ENCODE measurements around the gene TRIM56. TPM values are rescaled to one million over a fixed set of nuclear protein-coding genes. Genes with fewer than 3 reads are reported as not detected.
"Not testable (repeated sequence)": the region's sequence is repeated elsewhere in the genome, so short reads cannot be mapped to it uniquely, and the experiment has no call there.

The TRIM56 gene
- total RNA-seq, 1 donor from 2014 or later = 21.0 TPM

GRCh38 chr7:101088069-101088425, 2.8 kb downstream of the TRIM56 start:
- ATAC-seq = no peak
- no peak for DNase-seq (ENCODE audit: missing footprints)
- intact Hi-C loops (cut with DNase I) = no loop called here

- DNase-seq (ENCODE audit: missing footprints) = peak; percentile 62
- no peak for ATAC-seq
- intact Hi-C loops (cut with DNase I) = no loop called here
These were observed 3.7 kb downstream of the TRIM56 start for GRCh38 chr7:101088858-101089529.

DNA sequence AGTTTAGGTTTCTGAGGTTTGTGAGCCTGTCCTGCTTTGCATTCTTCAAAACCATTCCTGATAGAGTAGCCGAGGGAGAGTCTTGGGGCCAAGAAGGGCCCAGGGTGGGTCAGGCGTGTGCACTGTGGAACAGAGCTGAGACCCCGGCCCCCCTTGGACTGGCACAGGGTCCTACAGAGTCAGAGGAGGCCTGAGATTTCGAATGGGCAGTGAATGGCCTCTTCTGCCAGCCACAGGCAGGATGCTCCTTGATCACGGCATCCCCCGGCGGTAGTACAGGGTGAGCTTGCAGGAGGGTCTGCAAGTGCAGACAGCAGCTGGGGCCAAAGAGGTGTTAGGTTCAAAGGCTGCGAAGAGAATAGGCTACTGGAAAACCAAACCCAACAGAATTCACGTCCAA, 4.6 kb downstream of the TRIM56 start:
- no peak for ATAC-seq
- DNase-seq (ENCODE audit: missing footprints) = peak; percentile 42
- intact Hi-C loops (cut with DNase I) = no loop called here

GRCh38 chr7:101092266-101092905, 7.1 kb downstream of the TRIM56 start:
- ATAC-seq; intact Hi-C loops (cut with DNase I); DNase-seq (ENCODE audit: missing footprints): not testable (repeated sequence)

- DNase-seq (ENCODE audit: missing footprints) (no peak), ATAC-seq (no peak)
- intact Hi-C loops (cut with DNase I) = no loop called here
These were observed 8.6 kb downstream of the TRIM56 start for GRCh38 chr7:101093906-101094305.

- no peak for ATAC-seq
- intact Hi-C loops (cut with DNase I) = no loop called here
- no peak for DNase-seq (ENCODE audit: missing footprints)
These were observed 9.1 kb downstream of the TRIM56 start for GRCh38 chr7:101094376-101094775.

DNA sequence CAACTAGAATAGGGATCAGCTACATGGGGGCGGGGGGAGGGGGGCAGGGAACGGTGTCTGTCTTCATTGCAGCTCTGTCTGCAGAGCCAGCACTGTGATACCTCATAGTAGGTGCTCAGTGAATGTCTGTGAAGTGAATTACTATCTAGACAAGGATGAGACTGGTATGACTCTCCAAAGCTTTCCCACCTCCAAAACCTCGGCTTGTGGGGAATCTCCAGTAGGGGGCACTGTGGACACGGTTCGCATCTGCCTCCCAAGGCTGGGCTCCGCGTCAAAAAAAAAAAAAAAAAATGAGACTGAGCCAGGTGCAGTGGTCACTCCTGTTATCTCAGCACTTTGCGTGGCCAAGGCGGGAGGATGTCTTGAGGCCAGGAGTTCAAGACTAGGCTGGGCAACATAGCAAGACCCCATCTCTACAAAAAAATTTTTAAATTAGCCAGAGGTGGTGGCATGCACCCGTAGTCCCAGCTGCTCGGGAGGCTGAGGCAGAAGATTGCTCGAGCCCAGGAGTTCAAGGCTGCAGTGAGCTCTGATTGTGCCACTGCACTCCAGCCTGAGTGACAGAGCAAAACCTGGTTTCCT, 9.6 kb downstream of the TRIM56 start:
- no peak for DNase-seq (ENCODE audit: missing footprints)
- intact Hi-C loops (cut with DNase I) = loop anchor here (1.0 kb wide), 1 partner anchor 43 kb away; no protein-coding TSS in a partner anchor
- peak; percentile 15 for ATAC-seq

GRCh38 chr7:101096331-101096956, 11.2 kb downstream of the TRIM56 start:
- intact Hi-C loops (cut with DNase I) = no loop called here
- ATAC-seq (no peak), DNase-seq (ENCODE audit: missing footprints) (no peak)

DNA sequence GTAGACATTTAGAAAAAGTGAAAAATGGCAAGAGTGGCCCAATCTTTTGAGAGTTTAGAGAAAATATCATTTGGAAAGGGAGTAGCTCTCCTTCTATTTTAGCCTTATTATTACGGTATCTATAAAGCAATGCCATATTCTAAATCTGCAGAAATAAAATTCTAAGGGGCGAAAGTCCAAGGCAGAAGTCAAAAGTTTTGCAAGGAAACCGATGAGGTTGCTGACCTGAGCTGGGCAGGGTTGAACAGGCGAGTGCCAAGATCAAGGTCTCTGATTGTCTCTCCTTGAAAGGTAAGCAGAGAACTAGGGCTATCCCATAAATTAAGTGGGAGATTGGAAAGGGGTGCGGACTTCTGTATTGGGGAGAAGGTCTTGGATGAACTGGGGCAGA, 11.7 kb downstream of the TRIM56 start:
- intact Hi-C loops (cut with DNase I) = no loop called here
- no peak for DNase-seq (ENCODE audit: missing footprints)
- no peak for ATAC-seq

GRCh38 chr7:101097561-101097960, 12.3 kb downstream of the TRIM56 start:
- DNase-seq (ENCODE audit: missing footprints) (no peak), ATAC-seq (no peak)
- intact Hi-C loops (cut with DNase I) = no loop called here

- intact Hi-C loops (cut with DNase I) = no loop called here
- peak; percentile 93 for DNase-seq (ENCODE audit: missing footprints)
- peak; percentile 95 for ATAC-seq
These were observed 14.9 kb downstream of the TRIM56 start for GRCh38 chr7:101099969-101100781.

DNA sequence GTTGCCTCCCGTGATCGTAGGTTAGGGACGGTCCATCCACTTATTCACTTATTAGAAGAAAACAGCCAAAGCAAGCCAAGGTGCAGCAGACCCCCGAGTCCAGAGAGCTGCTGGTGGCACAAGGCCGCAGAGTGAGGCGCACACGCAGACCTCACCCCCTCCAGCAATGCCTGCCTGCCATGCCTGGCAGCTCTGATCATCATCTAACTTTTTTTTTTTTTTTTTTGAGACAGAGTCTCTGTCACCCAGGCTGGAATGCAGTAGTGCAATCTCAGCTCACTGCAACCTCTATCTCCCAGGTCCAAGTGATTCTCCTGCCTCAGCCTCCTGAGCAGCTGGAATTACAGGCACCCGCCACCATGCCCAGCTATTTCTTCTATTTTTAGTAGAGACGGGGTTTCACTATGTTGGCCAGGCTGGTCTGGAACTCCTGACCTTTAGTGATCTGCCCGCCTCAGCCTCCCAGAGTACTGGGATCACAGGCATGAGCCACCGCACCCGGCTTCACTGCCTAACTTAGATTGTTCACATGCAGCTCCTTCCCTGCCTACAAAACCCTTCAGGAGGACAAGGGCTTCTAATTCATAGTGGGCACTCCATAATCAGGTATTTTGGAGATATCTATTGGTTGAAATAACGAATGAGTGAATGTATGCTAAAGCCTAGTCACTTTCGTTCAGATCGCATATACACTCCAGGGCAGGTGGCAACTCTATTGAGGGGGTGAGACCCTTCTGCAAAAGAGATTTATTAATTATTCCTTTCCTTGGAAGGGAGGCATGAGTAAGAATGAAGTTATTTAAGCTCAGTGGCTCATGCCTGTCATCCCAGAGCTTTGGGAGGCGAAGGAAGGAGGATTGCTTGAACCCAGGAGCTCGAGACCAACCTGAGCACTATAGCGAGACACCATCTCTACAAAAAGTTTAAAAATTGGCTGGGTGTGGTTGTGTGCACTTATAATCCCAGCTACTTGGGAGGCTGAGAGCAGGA, 15.9 kb downstream of the TRIM56 start:
- ATAC-seq = no peak
- DNase-seq (ENCODE audit: missing footprints) = no peak
- intact Hi-C loops (cut with DNase I) = no loop called here

DNA sequence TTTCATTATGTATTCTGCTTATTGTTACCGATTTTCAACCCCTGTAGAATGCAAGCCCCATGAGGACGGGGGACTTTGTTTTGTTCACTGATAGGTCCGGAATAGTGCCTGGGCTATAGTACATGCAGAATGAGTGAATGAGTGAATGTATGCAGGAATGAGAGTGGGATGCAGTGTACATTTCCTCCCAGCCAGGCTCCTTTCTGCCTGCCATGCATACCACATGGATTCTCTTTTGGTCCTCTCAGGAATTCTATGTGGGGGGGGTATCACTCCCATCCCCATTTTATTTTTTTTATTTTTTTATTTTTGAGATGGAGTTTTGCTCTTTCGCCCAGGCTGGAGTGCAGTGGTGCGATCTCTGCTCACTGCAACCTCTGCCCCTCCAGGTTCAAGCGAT, 16.7 kb downstream of the TRIM56 start:
- DNase-seq (ENCODE audit: missing footprints) (no peak), ATAC-seq (no peak)
- intact Hi-C loops (cut with DNase I) = no loop called here

GRCh38 chr7:101103701-101104100, 18.4 kb downstream of the TRIM56 start:
- DNase-seq (ENCODE audit: missing footprints); ATAC-seq: not testable (repeated sequence)

DNA sequence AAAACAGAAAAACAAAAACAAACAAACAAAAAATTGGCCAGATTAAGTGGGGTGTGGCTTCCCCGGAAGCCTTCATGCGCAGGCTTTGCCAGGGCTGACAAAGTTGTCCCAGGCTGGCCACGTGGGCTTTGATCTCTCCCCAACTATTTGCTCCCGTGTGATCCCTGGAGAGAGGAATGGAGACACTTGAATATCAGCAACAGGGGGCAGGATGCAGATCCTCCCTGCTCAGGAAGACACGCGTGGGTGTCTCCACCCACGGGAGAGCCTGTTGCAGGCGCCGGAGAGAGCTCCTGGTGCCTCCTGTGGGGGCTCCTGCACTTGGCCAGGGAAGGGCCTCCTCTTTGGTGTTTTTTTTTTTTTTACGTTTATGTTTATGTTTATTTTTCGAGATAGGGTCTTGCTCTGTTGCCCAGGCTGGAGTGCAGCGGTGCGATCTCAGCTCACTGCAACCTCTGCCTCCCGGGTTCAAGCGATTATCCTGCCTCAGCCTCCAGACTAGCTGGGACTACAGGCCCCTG, 19.0 kb downstream of the TRIM56 start:
- ATAC-seq (no peak), DNase-seq (ENCODE audit: missing footprints) (no peak)
- intact Hi-C loops (cut with DNase I) = no loop called here

More at GRCh38 chr7:101103701-101104100, 18.4 kb downstream of the TRIM56 start:
- intact Hi-C loops (cut with DNase I) = not testable (repeated sequence)

- no peak for DNase-seq (ENCODE audit: missing footprints)
- ATAC-seq = no peak
- intact Hi-C loops (cut with DNase I) = no loop called here
These were observed 19.5 kb downstream of the TRIM56 start for GRCh38 chr7:101104799-101105198.

- intact Hi-C loops (cut with DNase I); ATAC-seq; DNase-seq (ENCODE audit: missing footprints): not testable (repeated sequence)
These were observed 20.0 kb downstream of the TRIM56 start for GRCh38 chr7:101105248-101105647.

- no peak for ATAC-seq
- intact Hi-C loops (cut with DNase I) = no loop called here
- no peak for DNase-seq (ENCODE audit: missing footprints)
These were observed 21.1 kb downstream of the TRIM56 start for GRCh38 chr7:101106386-101106785.
